GM21390 (cell line): Measurements from ENCODE around the gene BRIX1.
"Not testable (repeated sequence)": the region's sequence is repeated elsewhere in the genome, so short reads cannot be mapped to it uniquely, and the experiment has no call there.

Experiments used
- ATAC-seq: cut with Tn5 transposase; IDR thresholded peaks from one replicate; pipeline ENCODE4 v1.9.1; 2021; ENCODE audit not compliant: unreplicated experiment

The BRIX1 gene

DNA sequence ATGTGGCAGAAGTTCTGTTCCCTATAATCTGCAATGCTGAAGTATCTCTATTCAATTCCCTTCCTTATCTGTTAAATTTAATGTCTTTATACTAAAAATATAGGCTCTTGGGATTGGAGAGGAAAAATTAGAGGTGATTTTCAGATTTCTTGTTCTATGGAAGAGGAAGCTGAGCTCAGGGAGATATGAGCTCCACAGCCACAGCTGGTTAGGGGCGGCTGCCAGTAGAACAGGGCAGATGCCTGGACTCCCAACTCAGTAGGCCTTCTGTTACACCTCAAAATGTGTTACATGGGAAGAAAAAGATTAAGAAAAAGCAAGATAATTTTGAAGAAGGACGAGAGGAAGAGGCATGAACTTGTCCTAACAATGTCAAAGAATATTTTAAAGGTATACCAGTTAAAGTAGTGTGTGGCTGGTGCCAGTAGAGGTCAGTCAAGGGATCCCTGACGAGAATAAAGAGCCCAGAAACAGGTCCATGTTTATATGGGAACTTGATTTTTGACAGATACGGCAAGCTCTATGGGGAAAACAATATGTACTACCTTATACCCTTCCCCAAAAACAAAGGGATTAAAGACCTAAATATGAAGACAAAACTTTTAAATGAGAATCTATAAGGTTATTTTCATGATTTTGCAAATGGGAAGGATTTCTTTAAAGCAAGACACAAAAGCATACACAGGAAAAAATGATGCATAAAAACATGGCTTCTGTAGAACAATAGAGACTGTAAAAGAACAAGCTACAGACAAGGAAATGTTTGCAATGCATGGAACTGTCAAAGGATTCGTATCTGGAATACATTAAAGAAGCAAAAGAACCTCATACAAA lies 42.6 kb downstream of the BRIX1 start:
- ATAC-seq: no peak

- peak; percentile 94 for ATAC-seq
These were observed 43.8 kb downstream of the BRIX1 start for GRCh38 chr5:34959323-34959722.

DNA sequence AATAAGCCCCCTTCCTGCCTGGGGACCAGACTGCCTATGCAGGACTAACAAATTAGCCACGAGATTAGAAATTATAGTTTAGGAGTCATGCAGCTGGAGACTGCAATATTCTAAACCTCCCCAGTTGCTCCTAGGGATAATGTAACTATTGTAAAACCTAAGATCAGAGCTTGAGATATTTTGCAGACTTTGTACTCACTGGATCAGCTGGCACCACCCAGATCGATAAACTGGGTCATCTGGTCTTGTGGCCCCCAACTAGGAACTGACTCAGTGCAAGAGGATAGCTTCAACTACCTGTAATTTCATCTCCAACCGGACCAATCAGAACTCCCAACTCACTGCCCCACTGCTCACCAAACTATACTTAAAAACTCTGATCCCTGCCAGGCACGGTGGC lies 52.0 kb downstream of the BRIX1 start:
- ATAC-seq: no peak

DNA sequence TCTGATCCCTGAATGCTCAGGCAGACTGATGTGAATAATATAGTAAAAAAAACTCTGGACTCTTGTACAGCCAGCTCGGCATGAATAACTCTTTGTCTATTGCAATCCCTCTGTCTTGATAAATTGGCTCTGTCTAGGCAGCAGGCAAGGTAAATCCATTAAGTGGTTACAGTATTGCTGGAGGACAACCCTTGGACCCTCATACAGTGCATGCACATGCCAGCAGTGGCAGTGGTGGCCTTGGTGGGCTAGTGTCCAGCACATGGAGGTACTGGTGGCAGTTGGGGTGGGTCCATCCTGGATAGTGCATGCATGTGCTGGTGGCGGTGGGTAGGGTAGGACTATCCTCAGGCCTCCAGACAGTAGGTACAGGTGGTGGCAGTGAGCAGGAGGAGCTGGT lies 52.7 kb downstream of the BRIX1 start:
- no peak for ATAC-seq

DNA sequence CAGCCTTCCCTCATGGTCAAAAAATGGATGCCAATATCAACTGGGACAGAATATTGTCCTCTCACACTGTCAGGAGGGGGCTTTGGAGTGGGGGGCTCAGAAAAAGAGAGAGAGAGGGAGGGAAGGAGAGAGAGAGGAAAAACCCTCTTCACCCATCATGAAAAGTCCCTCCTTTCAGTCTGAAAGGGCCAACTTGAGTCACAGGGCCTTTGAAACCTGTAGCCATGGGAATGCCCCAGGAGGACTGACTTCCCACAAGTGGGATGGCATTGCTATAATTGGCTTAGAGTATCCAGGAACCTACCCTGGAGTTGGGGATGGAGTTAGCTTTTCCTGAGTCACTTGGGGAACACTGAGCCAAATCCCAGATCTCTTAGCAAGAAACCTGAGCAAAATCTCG lies 55.0 kb downstream of the BRIX1 start:
- ATAC-seq: no peak

DNA sequence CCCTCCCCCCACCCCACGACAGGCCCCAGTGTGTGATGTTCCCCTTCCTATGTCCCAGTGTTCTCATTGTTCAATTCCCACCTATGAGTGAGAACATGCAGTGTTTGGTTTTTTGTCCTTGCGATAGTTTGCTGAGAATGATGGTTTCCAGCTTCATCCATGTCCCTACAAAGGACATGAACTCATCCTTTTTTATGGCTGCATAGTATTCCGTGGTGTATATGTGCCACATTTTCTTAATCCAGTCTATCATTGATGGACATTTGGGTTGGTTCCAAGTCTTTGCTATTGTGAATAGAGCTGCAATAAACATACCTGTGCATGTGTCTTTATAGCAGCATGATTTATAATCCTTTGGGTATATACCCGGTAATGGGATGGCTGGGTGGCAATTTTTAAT lies 56.1 kb downstream of the BRIX1 start:
- not testable (repeated sequence) for ATAC-seq
